Measurements from ENCODE around the gene AK4. TPM values are rescaled to one million over a fixed set of nuclear protein-coding genes. Genes with fewer than 3 reads are reported as not detected.

Gene AK4
- total RNA-seq, 1 experiment from 2014 or later: 5.5 TPM

DNA sequence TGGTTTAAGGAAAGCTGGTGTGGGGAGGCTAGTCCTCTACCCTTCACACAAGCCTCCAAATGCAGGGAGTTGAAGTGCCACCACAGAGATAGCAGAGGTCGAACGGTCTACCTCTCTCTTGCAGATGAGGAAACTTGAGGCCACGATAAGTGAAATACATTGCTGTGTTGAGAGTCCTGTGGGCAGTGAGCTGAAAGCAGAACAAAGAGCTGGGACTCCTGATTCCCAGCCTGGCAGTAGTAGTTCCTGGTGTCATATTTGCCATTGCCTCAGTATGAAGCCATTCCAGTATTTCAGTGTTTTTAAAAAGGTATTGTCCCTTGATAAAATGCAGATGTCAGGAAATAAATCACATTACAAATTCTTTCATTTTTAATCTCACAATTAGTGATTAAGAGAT, 28.6 kb downstream of the AK4 start:
- Histone ChIP-seq H3K9me3 (ENCODE audit: low read depth, low read length, poor library complexity, severe bottlenecking) (no peaks in the 10 kb centered on the region), H3K4me1 (ENCODE audit: insufficient read depth, low read length, poor library complexity, severe bottlenecking) (peaks cover 6% of the 10 kb centered on the region), H3K36me3 (ENCODE audit: insufficient read depth, low read length, poor library complexity, severe bottlenecking) (no peaks in the 10 kb centered on the region), H3K27ac (ENCODE audit: low read depth, low read length, poor library complexity, severe bottlenecking) (no peak overlapping the region), H3K27me3 (replicated peaks; ENCODE audit: insufficient read depth, low read depth, low read length, poor library complexity) (no peaks in the 10 kb centered on the region), H3K4me3 (ENCODE audit: low read depth, low read length, poor library complexity, severe bottlenecking) (no peak overlapping the region)
- DNase-seq (ENCODE audit: low spot score): no peak
- ChIA-PET CTCF (no interaction called here), POLR2A (ENCODE audit: low non-redundant PET) (no interaction called here)
- no TSS peak for BruUV-seq (replicated peaks)
- TF ChIP-seq, protein P1, sequence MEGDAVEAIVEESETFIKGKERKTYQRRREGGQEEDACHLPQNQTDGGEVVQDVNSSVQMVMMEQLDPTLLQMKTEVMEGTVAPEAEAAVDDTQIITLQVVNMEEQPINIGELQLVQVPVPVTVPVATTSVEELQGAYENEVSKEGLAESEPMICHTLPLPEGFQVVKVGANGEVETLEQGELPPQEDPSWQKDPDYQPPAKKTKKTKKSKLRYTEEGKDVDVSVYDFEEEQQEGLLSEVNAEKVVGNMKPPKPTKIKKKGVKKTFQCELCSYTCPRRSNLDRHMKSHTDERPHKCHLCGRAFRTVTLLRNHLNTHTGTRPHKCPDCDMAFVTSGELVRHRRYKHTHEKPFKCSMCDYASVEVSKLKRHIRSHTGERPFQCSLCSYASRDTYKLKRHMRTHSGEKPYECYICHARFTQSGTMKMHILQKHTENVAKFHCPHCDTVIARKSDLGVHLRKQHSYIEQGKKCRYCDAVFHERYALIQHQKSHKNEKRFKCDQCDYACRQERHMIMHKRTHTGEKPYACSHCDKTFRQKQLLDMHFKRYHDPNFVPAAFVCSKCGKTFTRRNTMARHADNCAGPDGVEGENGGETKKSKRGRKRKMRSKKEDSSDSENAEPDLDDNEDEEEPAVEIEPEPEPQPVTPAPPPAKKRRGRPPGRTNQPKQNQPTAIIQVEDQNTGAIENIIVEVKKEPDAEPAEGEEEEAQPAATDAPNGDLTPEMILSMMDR (conservative IDR thresholded peaks at IDR 0.05; ENCODE audit: low read depth, low read length): no peak
- TF ChIP-seq EZH2 (IDR thresholded peaks at IDR 0.05; ENCODE audit: borderline replicate concordance, low read depth, low read length, poor library complexity, severe bottlenecking): no peak
- intact Hi-C loops (cut with micrococcal nuclease; ENCODE audit: unreplicated experiment): no loop called here

DNA sequence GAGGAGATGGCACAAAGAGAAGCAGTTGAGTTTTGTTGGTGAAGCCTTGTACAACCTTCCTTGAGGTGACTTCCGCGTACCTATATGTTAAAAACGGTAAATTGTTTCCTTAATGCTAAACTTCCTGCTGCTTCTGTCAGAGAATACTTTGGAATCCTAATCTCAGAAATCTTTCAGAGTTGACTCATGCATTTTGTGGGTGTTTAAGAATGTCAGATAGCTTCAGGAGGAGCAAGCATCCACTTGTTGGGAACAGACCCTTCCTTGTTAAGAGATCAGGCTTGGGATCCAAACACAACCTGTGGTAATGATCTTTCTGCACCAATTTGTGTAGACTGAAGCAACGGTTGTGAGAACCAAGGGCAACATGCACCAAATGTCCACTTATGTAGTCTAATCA, 29.5 kb downstream of the AK4 start:
- Histone ChIP-seq H3K27me3 (replicated peaks; ENCODE audit: insufficient read depth, low read depth, low read length, poor library complexity) (no peaks in the 10 kb centered on the region), H3K9me3 (ENCODE audit: low read depth, low read length, poor library complexity, severe bottlenecking) (no peaks in the 10 kb centered on the region), H3K36me3 (ENCODE audit: insufficient read depth, low read length, poor library complexity, severe bottlenecking) (no peaks in the 10 kb centered on the region), H3K4me3 (ENCODE audit: low read depth, low read length, poor library complexity, severe bottlenecking) (no peak overlapping the region), H3K27ac (ENCODE audit: low read depth, low read length, poor library complexity, severe bottlenecking) (no peak overlapping the region), H3K4me1 (ENCODE audit: insufficient read depth, low read length, poor library complexity, severe bottlenecking) (peaks cover 6% of the 10 kb centered on the region)
- ChIA-PET POLR2A (ENCODE audit: low non-redundant PET) (no interaction called here), CTCF (no interaction called here)
- no peak for DNase-seq (ENCODE audit: low spot score)
- TF ChIP-seq EZH2 (IDR thresholded peaks at IDR 0.05; ENCODE audit: borderline replicate concordance, low read depth, low read length, poor library complexity, severe bottlenecking): no peak
- TF ChIP-seq, protein P1 (conservative IDR thresholded peaks at IDR 0.05; ENCODE audit: low read depth, low read length): no peak
- intact Hi-C loops (cut with micrococcal nuclease; ENCODE audit: unreplicated experiment): no loop called here
- BruUV-seq (replicated peaks): no TSS peak

DNA sequence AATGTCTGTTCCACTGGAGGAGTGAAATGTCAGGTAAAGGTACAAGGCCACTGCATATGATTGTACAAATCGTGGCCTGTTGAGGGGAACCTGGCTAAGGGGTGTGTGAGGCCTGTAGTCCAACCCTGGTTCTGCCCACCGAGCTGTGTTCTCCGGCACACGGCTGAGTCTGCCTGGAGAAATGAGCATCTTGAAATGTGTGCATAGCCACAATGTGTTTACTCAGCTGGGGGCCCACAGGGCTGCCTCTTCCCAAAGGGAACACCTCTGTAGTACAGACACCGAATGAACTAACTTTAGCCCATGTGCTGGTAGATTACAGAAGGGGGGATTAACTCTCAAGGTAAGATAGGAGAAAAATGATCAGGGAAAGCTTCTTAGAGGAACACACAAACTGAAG, 30.2 kb downstream of the AK4 start:
- no peaks in the 10 kb centered on the region for H3K36me3 ChIP-seq (ENCODE audit: insufficient read depth, low read length, poor library complexity, severe bottlenecking)
- no TSS peak for BruUV-seq (replicated peaks)
- H3K9me3 ChIP-seq (ENCODE audit: low read depth, low read length, poor library complexity, severe bottlenecking): no peaks in the 10 kb centered on the region
- POLR2A ChIA-PET (ENCODE audit: low non-redundant PET): no interaction called here
- TF ChIP-seq, protein P1 (conservative IDR thresholded peaks at IDR 0.05; ENCODE audit: low read depth, low read length): no peak
- TF ChIP-seq EZH2 (IDR thresholded peaks at IDR 0.05; ENCODE audit: borderline replicate concordance, low read depth, low read length, poor library complexity, severe bottlenecking): no peak
- peaks cover 6% of the 10 kb centered on the region for H3K4me1 ChIP-seq (ENCODE audit: insufficient read depth, low read length, poor library complexity, severe bottlenecking)
- intact Hi-C loops (cut with micrococcal nuclease; ENCODE audit: unreplicated experiment): no loop called here
- no peak overlapping the region for H3K27ac ChIP-seq (ENCODE audit: low read depth, low read length, poor library complexity, severe bottlenecking)
- CTCF ChIA-PET: no interaction called here
- H3K4me3 ChIP-seq (ENCODE audit: low read depth, low read length, poor library complexity, severe bottlenecking): no peak overlapping the region
- H3K27me3 ChIP-seq (replicated peaks; ENCODE audit: insufficient read depth, low read depth, low read length, poor library complexity): no peaks in the 10 kb centered on the region
- no peak for DNase-seq (ENCODE audit: low spot score)
